ENCODE measurements around the gene DNAJC6. TPM values are rescaled to one million over a fixed set of nuclear protein-coding genes. Genes with fewer than 3 reads are reported as not detected.

Gene DNAJC6
- total and polyA plus RNA-seq, 2 of the 13 experiments (the other 11 are each of a cell fraction or from before 2014, with no cell fraction given): 1.0 to 1.6 TPM

DNA sequence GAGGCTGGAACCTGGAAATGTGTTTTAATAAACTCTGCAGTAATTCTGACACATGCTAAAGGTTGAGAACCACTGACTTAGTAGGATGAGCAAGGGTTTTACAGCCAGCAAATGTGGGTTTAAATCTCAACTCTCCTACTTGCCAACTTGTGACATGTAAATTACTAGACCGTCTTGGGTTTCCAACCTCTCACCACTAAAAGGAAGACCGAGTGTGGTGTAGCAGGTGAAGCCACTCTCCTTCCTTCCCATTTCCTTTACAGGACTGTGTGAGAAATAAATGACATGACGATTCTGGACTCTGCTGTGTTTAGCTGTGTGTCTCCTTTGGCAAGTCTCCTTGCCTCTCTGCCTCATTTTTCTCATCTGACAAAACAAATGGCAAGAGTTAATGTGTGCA is 49.5 kb upstream of the DNAJC6 start:
- POLR2A ChIA-PET: no interaction called here
- TF ChIP-seq, protein P1, sequence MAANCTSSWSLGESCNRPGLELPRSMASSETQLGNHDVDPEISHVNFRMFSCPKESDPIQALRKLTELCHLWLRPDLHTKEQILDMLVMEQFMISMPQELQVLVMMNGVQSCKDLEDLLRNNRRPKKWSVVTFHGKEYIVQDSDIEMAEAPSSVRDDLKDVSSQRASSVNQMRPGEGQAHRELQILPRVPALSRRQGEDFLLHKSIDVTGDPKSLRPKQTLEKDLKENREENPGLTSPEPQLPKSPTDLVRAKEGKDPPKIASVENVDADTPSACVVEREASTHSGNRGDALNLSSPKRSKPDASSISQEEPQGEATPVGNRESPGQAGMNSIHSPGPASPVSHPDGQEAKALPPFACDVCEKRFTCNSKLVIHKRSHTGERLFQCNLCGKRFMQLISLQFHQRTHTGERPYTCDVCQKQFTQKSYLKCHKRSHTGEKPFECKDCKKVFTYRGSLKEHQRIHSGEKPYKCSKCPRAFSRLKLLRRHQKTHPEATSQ (CRISPR knock-in tag; IDR thresholded peaks at IDR 0.05; ENCODE audit: borderline replicate concordance): no peak
- TF ChIP-seq, protein P2, sequence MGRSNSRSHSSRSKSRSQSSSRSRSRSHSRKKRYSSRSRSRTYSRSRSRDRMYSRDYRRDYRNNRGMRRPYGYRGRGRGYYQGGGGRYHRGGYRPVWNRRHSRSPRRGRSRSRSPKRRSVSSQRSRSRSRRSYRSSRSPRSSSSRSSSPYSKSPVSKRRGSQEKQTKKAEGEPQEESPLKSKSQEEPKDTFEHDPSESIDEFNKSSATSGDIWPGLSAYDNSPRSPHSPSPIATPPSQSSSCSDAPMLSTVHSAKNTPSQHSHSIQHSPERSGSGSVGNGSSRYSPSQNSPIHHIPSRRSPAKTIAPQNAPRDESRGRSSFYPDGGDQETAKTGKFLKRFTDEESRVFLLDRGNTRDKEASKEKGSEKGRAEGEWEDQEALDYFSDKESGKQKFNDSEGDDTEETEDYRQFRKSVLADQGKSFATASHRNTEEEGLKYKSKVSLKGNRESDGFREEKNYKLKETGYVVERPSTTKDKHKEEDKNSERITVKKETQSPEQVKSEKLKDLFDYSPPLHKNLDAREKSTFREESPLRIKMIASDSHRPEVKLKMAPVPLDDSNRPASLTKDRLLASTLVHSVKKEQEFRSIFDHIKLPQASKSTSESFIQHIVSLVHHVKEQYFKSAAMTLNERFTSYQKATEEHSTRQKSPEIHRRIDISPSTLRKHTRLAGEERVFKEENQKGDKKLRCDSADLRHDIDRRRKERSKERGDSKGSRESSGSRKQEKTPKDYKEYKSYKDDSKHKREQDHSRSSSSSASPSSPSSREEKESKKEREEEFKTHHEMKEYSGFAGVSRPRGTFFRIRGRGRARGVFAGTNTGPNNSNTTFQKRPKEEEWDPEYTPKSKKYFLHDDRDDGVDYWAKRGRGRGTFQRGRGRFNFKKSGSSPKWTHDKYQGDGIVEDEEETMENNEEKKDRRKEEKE (IDR thresholded peaks at IDR 0.05): no peak
- TF ChIP-seq SRF (IDR thresholded peaks at IDR 0.05; ENCODE audit: low read depth, low read length): no peak
- TF ChIP-seq NR1H2 (CRISPR knock-in tag; IDR thresholded peaks at IDR 0.05; ENCODE audit: borderline replicate concordance, low read depth): no peak
- TF ChIP-seq ZNF235 (CRISPR knock-in tag; IDR thresholded peaks at IDR 0.05; ENCODE audit: borderline replicate concordance): no peak
- no peak for TF ChIP-seq NFKB2 (CRISPR knock-in tag; IDR thresholded peaks at IDR 0.05; ENCODE audit: borderline replicate concordance)
- TF ChIP-seq YEATS2 (CRISPR knock-in tag; IDR thresholded peaks at IDR 0.05; ENCODE audit: borderline replicate concordance): no peak
- TF ChIP-seq KDM4B (CRISPR knock-in tag; IDR thresholded peaks at IDR 0.05): no peak
- no peak for TF ChIP-seq ZNF460 (CRISPR knock-in tag; IDR thresholded peaks at IDR 0.05; ENCODE audit: borderline replicate concordance)
- no peak for TF ChIP-seq HOXA7 (CRISPR knock-in tag; IDR thresholded peaks at IDR 0.05)
- no peak for TF ChIP-seq MBD4 (IDR thresholded peaks at IDR 0.05; ENCODE audit: borderline replicate concordance, low read length)
- TF ChIP-seq ERF (CRISPR knock-in tag; IDR thresholded peaks at IDR 0.05): no peak
- TF ChIP-seq, protein P3, sequence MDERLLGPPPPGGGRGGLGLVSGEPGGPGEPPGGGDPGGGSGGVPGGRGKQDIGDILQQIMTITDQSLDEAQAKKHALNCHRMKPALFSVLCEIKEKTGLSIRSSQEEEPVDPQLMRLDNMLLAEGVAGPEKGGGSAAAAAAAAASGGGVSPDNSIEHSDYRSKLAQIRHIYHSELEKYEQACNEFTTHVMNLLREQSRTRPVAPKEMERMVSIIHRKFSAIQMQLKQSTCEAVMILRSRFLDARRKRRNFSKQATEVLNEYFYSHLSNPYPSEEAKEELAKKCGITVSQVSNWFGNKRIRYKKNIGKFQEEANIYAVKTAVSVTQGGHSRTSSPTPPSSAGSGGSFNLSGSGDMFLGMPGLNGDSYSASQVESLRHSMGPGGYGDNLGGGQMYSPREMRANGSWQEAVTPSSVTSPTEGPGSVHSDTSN (CRISPR knock-in tag; IDR thresholded peaks at IDR 0.05): no peak
- TF ChIP-seq HCFC1 (IDR thresholded peaks at IDR 0.05; ENCODE audit: low read depth, low read length): no peak
- no peak for TF ChIP-seq HIVEP1 (CRISPR knock-in tag; IDR thresholded peaks at IDR 0.05)
- TF ChIP-seq, protein P4, sequence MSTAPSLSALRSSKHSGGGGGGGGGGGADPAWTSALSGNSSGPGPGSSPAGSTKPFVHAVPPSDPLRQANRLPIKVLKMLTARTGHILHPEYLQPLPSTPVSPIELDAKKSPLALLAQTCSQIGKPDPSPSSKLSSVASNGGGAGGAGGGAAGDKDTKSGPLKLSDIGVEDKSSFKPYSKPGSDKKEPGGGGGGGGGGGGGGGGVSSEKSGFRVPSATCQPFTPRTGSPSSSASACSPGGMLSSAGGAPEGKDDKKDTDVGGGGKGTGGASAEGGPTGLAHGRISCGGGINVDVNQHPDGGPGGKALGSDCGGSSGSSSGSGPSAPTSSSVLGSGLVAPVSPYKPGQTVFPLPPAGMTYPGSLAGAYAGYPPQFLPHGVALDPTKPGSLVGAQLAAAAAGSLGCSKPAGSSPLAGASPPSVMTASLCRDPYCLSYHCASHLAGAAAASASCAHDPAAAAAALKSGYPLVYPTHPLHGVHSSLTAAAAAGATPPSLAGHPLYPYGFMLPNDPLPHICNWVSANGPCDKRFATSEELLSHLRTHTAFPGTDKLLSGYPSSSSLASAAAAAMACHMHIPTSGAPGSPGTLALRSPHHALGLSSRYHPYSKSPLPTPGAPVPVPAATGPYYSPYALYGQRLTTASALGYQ (CRISPR knock-in tag; IDR thresholded peaks at IDR 0.05): no peak
- TF ChIP-seq, protein P5, sequence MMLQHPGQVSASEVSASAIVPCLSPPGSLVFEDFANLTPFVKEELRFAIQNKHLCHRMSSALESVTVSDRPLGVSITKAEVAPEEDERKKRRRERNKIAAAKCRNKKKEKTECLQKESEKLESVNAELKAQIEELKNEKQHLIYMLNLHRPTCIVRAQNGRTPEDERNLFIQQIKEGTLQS (CRISPR knock-in tag; IDR thresholded peaks at IDR 0.05): no peak

More for the DNA sequence above, 49.5 kb upstream of the DNAJC6 start:
- Histone ChIP-seq H3K4me1 (ENCODE audit: insufficient read depth, low read length) (peaks cover 11% of the 10 kb centered on the region), H2AFZ (ENCODE audit: low read length) (no peak overlapping the region), H3K4me2 (ENCODE audit: low read depth, low read length) (no peak overlapping the region), H3K79me2 (ENCODE audit: insufficient read depth, low read length) (no peaks in the 10 kb centered on the region), H4K20me1 (ENCODE audit: insufficient read depth, low read length) (no peaks in the 10 kb centered on the region), H3K9me3 (ENCODE audit: low read length) (no peaks in the 10 kb centered on the region), H3K9ac (ENCODE audit: insufficient read depth, low read depth, low read length) (no peak overlapping the region), H3K4me3 (replicated peaks in 1 of 3; ENCODE audit: insufficient read depth in 1 of 3, low read depth in 2 of 3, low read length in 3 of 3) (no peak overlapping the region), H3K27ac (ENCODE audit: extremely low read length, insufficient read depth, low read length) (no peak overlapping the region), H3K36me3 (replicated peaks in 1 of 2; ENCODE audit: control insufficient read depth in 1 of 2, insufficient read depth in 2 of 2, low read length in 2 of 2) (no peaks in the 10 kb centered on the region), H3K27me3 (ENCODE audit: control insufficient read depth in 1 of 2, insufficient read depth in 2 of 2, low read length in 2 of 2) (no peaks in the 10 kb centered on the region)
- no peak for DNase-seq (ENCODE audit: low spot score)
- CTCF ChIA-PET (ENCODE audit: low intra/inter-chr PET ratio, low total read pairs): no interaction called here
- ATAC-seq: no peak
- no TSS peak for BruUV-seq (replicated peaks)
- 90% methylated on average over 3 of the region's 3 CpGs for WGBS (ENCODE audit: low lambda C conversion rate)
- in situ Hi-C loops (cut with HindIII; ENCODE audit: extremely low pct_ligation_motif_present, low pct_unique_long_range_greater_than_20kb): loop anchor here (10.0 kb wide), 1 partner anchor 155 kb away; no protein-coding TSS in a partner anchor
- no peak for FAIRE-seq
- intact Hi-C loops (cut with micrococcal nuclease; ENCODE audit: unreplicated experiment): no loop called here
